ENCODE results near the gene ADIPOQ. TPM values are rescaled to one million over a fixed set of nuclear protein-coding genes. Genes with fewer than 3 reads are reported as not detected.
A peak's percentile ranks its signal among the peaks of the same experiment; 100 is the strongest.

Gene ADIPOQ
- total RNA-seq, 1 donor: under 0.01 TPM

GRCh38 chr3:186839874-186840641 lies 2.5 kb upstream of the ADIPOQ start:
- no peaks in the 10 kb centered on the region for H3K79me2 ChIP-seq (ENCODE audit: insufficient read depth, low read length)
- H3K4me1 ChIP-seq (ENCODE audit: insufficient read depth, low read length): peaks cover 4% of the 10 kb centered on the region
- peak overlapping the region; percentile 45 for H3K4me2 ChIP-seq (ENCODE audit: insufficient read depth, low read length)
- H4K20me1 ChIP-seq (ENCODE audit: insufficient read depth, low read length): no peaks in the 10 kb centered on the region
- DNase-seq (ENCODE audit: insufficient read length, low spot score, missing footprints): no peak
- H3K36me3 ChIP-seq (ENCODE audit: insufficient read depth, low read length): no peaks in the 10 kb centered on the region
- no peak for TF ChIP-seq CTCF (IDR thresholded peaks at IDR 0.05; ENCODE audit: extremely low read depth, low read depth, low read length)
- no peaks in the 10 kb centered on the region for H3K9me3 ChIP-seq (ENCODE audit: low read depth, low read length)
- no peak overlapping the region for H2AFZ ChIP-seq (ENCODE audit: low read length)
- no peak overlapping the region for H3K27ac ChIP-seq (ENCODE audit: low read depth, low read length)
- H3K4me3 ChIP-seq (ENCODE audit: insufficient read depth, low read length): no peak overlapping the region
- peaks cover 15% of the 10 kb centered on the region for H3K27me3 ChIP-seq (ENCODE audit: insufficient read depth, low read length)

- Histone ChIP-seq H3K27me3 (ENCODE audit: insufficient read depth, low read length) (peaks cover 20% of the 10 kb centered on the region), H3K36me3 (ENCODE audit: insufficient read depth, low read length) (no peaks in the 10 kb centered on the region), H3K4me2 (ENCODE audit: insufficient read depth, low read length) (no peak overlapping the region), H3K9me3 (ENCODE audit: low read depth, low read length) (no peaks in the 10 kb centered on the region), H4K20me1 (ENCODE audit: insufficient read depth, low read length) (no peaks in the 10 kb centered on the region), H3K27ac (ENCODE audit: low read depth, low read length) (no peak overlapping the region), H3K4me1 (ENCODE audit: insufficient read depth, low read length) (peaks cover 4% of the 10 kb centered on the region), H3K79me2 (ENCODE audit: insufficient read depth, low read length) (no peaks in the 10 kb centered on the region), H2AFZ (ENCODE audit: low read length) (no peak overlapping the region), H3K4me3 (ENCODE audit: insufficient read depth, low read length) (no peak overlapping the region)
- no peak for DNase-seq (ENCODE audit: insufficient read length, low spot score, missing footprints)
- no peak for TF ChIP-seq CTCF (IDR thresholded peaks at IDR 0.05; ENCODE audit: extremely low read depth, low read depth, low read length)
These were observed 890 bp upstream of the ADIPOQ start for GRCh38 chr3:186841620-186842019.

- Histone ChIP-seq H3K4me1 (ENCODE audit: insufficient read depth, low read length) (peaks cover 4% of the 10 kb centered on the region), H3K9me3 (ENCODE audit: low read depth, low read length) (no peaks in the 10 kb centered on the region), H3K27ac (ENCODE audit: low read depth, low read length) (no peak overlapping the region), H2AFZ (ENCODE audit: low read length) (no peak overlapping the region), H3K36me3 (ENCODE audit: insufficient read depth, low read length) (no peaks in the 10 kb centered on the region), H3K4me3 (ENCODE audit: insufficient read depth, low read length) (no peak overlapping the region), H3K27me3 (ENCODE audit: insufficient read depth, low read length) (peaks cover 26% of the 10 kb centered on the region), H3K79me2 (ENCODE audit: insufficient read depth, low read length) (no peaks in the 10 kb centered on the region), H4K20me1 (ENCODE audit: insufficient read depth, low read length) (no peaks in the 10 kb centered on the region), H3K4me2 (ENCODE audit: insufficient read depth, low read length) (no peak overlapping the region)
- no peak for TF ChIP-seq CTCF (IDR thresholded peaks at IDR 0.05; ENCODE audit: extremely low read depth, low read depth, low read length)
- DNase-seq (ENCODE audit: insufficient read length, low spot score, missing footprints): no peak
These were observed 526 bp downstream of the ADIPOQ start for GRCh38 chr3:186843039-186843432.

GRCh38 chr3:186844908-186845307 lies 2.4 kb downstream of the ADIPOQ start:
- Histone ChIP-seq H3K9me3 (ENCODE audit: low read depth, low read length) (no peaks in the 10 kb centered on the region), H3K79me2 (ENCODE audit: insufficient read depth, low read length) (no peaks in the 10 kb centered on the region), H3K27ac (ENCODE audit: low read depth, low read length) (no peak overlapping the region), H2AFZ (ENCODE audit: low read length) (no peak overlapping the region), H4K20me1 (ENCODE audit: insufficient read depth, low read length) (no peaks in the 10 kb centered on the region), H3K27me3 (ENCODE audit: insufficient read depth, low read length) (peaks cover 26% of the 10 kb centered on the region), H3K4me1 (ENCODE audit: insufficient read depth, low read length) (peaks cover 4% of the 10 kb centered on the region), H3K4me2 (ENCODE audit: insufficient read depth, low read length) (no peak overlapping the region), H3K4me3 (ENCODE audit: insufficient read depth, low read length) (no peak overlapping the region), H3K36me3 (ENCODE audit: insufficient read depth, low read length) (no peaks in the 10 kb centered on the region)
- no peak for TF ChIP-seq CTCF (IDR thresholded peaks at IDR 0.05; ENCODE audit: extremely low read depth, low read depth, low read length)
- DNase-seq (ENCODE audit: insufficient read length, low spot score, missing footprints): no peak

All from osteoblast (primary cell).